Type B pancreatic cell (in vitro differentiated cells): ENCODE results near the gene SCN9A. TPM values are rescaled to one million over a fixed set of nuclear protein-coding genes. Genes with fewer than 3 reads are reported as not detected.

Experiments used
- DNase-seq: peaks from one replicate; pipeline ENCODE4 v3.0.0; 2021; ENCODE audit warnings: mixed read lengths; ENCODE audit not compliant: unreplicated experiment; ENCODE audit errors: extremely low spot score
- H3K27ac Mint-ChIP-seq: 2 replicates; pipeline ENCODE4 v1.8.0; 2021; ENCODE audit warnings: mild to moderate bottlenecking, mixed read lengths
- H3K27me3 Mint-ChIP-seq: 2 replicates; pipeline ENCODE4 v1.8.0; 2021; ENCODE audit warnings: mixed read lengths
- H3K36me3 Mint-ChIP-seq: 2 replicates; pipeline ENCODE4 v1.8.0; 2021; ENCODE audit warnings: mixed read lengths
- H3K4me1 Mint-ChIP-seq: one replicate; pipeline ENCODE4 v1.8.0; 2021; ENCODE audit warnings: mixed read lengths; ENCODE audit not compliant: unreplicated experiment
- H3K4me3 Mint-ChIP-seq: 2 replicates; pipeline ENCODE4 v1.8.0; 2021; ENCODE audit warnings: mild to moderate bottlenecking, mixed read lengths
- H3K9me3 Mint-ChIP-seq: 2 replicates; pipeline ENCODE4 v1.8.0; 2021; ENCODE audit warnings: mixed read lengths
- CTCF ChIP-seq: fragments of 200-600 bp; sonication (generic); conservative IDR thresholded peaks from 2 replicates; pipeline ENCODE4 v1.5.0; 2021; ENCODE audit warnings: antibody characterized with exemption, mild to moderate bottlenecking
- total RNA-seq: library from RNA; stranded (reverse); gene quantifications from 2 replicates; pipeline ENCODE4 v1.2.1, GENCODE V29; 2021; ENCODE audit warnings: low replicate concordance

Gene SCN9A
- total RNA-seq, 1 donor from 2014 or later = 6.2 TPM

- Mint-ChIP-seq H3K4me1 (peaks cover 12% of the 10 kb centered on the region), H3K36me3 (no peaks in the 10 kb centered on the region), H3K4me3 (peak overlapping the region; percentile 80), H3K9me3 (no peaks in the 10 kb centered on the region), H3K27ac (peak overlapping the region; percentile 55), H3K27me3 (peaks cover 46% of the 10 kb centered on the region)
- no peak for TF ChIP-seq CTCF
- DNase-seq = no peak
These were observed 1.8 kb downstream of the SCN9A start for GRCh38 chr2:166373951-166374350.

- H3K27me3 Mint-ChIP-seq = peaks cover 44% of the 10 kb centered on the region
- TF ChIP-seq CTCF = no peak
- DNase-seq = no peak
- no peak overlapping the region for H3K27ac Mint-ChIP-seq
- peak overlapping the region; percentile 30 for H3K4me3 Mint-ChIP-seq
- no peaks in the 10 kb centered on the region for H3K36me3 Mint-ChIP-seq
- H3K4me1 Mint-ChIP-seq = peaks cover 12% of the 10 kb centered on the region
- H3K9me3 Mint-ChIP-seq = no peaks in the 10 kb centered on the region
These were observed 2.2 kb downstream of the SCN9A start for GRCh38 chr2:166373539-166373938.

GRCh38 chr2:166373105-166373504 lies 2.6 kb downstream of the SCN9A start:
- H3K4me3 Mint-ChIP-seq = peak overlapping the region; percentile 30

GRCh38 chr2:166372046-166372445 lies 3.7 kb downstream of the SCN9A start:
- Mint-ChIP-seq H3K4me1 (peaks cover 12% of the 10 kb centered on the region), H3K36me3 (no peaks in the 10 kb centered on the region), H3K4me3 (no peak overlapping the region), H3K9me3 (no peaks in the 10 kb centered on the region), H3K27me3 (peaks cover 30% of the 10 kb centered on the region), H3K27ac (no peak overlapping the region)
- TF ChIP-seq CTCF = no peak
- no peak for DNase-seq

More at GRCh38 chr2:166373105-166373504, 2.6 kb downstream of the SCN9A start:
- no peak for TF ChIP-seq CTCF
- Mint-ChIP-seq H3K36me3 (no peaks in the 10 kb centered on the region), H3K27ac (no peak overlapping the region), H3K4me1 (peaks cover 12% of the 10 kb centered on the region), H3K9me3 (no peaks in the 10 kb centered on the region), H3K27me3 (peaks cover 40% of the 10 kb centered on the region)
- no peak for DNase-seq

- no peak for TF ChIP-seq CTCF
- H3K4me1 Mint-ChIP-seq = no peaks in the 10 kb centered on the region
- no peak for DNase-seq
- H3K27ac Mint-ChIP-seq = no peak overlapping the region
- H3K9me3 Mint-ChIP-seq = no peaks in the 10 kb centered on the region
- no peaks in the 10 kb centered on the region for H3K27me3 Mint-ChIP-seq
- H3K4me3 Mint-ChIP-seq = no peak overlapping the region
- H3K36me3 Mint-ChIP-seq = no peaks in the 10 kb centered on the region
These were observed 9.8 kb downstream of the SCN9A start for GRCh38 chr2:166365803-166366420.
